ENCODE results near the gene NLGN1.
A peak's percentile ranks its signal among the peaks of the same experiment; 100 is the strongest.
"Not testable (repeated sequence)": the region's sequence is repeated elsewhere in the genome, so short reads cannot be mapped to it uniquely, and the experiment has no call there.

Gene NLGN1

GRCh38 chr3:173404156-173404555 lies 6.6 kb downstream of the NLGN1 start:
- Mint-ChIP-seq H3K4me1 (no peaks in the 10 kb centered on the region), H3K27me3 (peaks cover 20% of the 10 kb centered on the region), H3K27ac (no peak overlapping the region), H3K9me3 (peaks cover 0 to 6% of the 10 kb centered on the region in 2 donors), H3K4me3 (no peak overlapping the region)
- DNase-seq = no peak
- no peak for ATAC-seq

GRCh38 chr3:173410436-173410835 lies 12.9 kb downstream of the NLGN1 start:
- DNase-seq = no peak
- no peak for ATAC-seq
- no peaks in the 10 kb centered on the region for H3K27me3 Mint-ChIP-seq
- H3K4me3 Mint-ChIP-seq = no peak overlapping the region
- no peak overlapping the region for H3K27ac Mint-ChIP-seq
- no peaks in the 10 kb centered on the region for H3K4me1 Mint-ChIP-seq
- H3K9me3 Mint-ChIP-seq = no peaks in the 10 kb centered on the region

- H3K27me3 Mint-ChIP-seq = no peaks in the 10 kb centered on the region
Observed at GRCh38 chr3:173410849-173411248, 13.3 kb downstream of the NLGN1 start.

GRCh38 chr3:173411375-173411973 lies 13.9 kb downstream of the NLGN1 start:
- H3K27me3 Mint-ChIP-seq = no peaks in the 10 kb centered on the region
- no peak overlapping the region for H3K4me3 Mint-ChIP-seq
- no peak for ATAC-seq
- no peaks in the 10 kb centered on the region for H3K4me1 Mint-ChIP-seq
- no peak overlapping the region for H3K27ac Mint-ChIP-seq
- no peak for DNase-seq
- no peaks in the 10 kb centered on the region for H3K9me3 Mint-ChIP-seq

More at GRCh38 chr3:173410849-173411248, 13.3 kb downstream of the NLGN1 start:
- Mint-ChIP-seq H3K27ac (no peak overlapping the region), H3K4me1 (no peaks in the 10 kb centered on the region), H3K9me3 (no peaks in the 10 kb centered on the region), H3K4me3 (no peak overlapping the region)
- ATAC-seq = no peak
- no peak for DNase-seq

GRCh38 chr3:173416070-173416469 lies 18.5 kb downstream of the NLGN1 start:
- Mint-ChIP-seq H3K27ac (no peak overlapping the region), H3K4me3 (no peak overlapping the region), H3K4me1 (no peaks in the 10 kb centered on the region)

GRCh38 chr3:173429076-173429475 lies 31.5 kb downstream of the NLGN1 start:
- no peaks in the 10 kb centered on the region for H3K27me3 Mint-ChIP-seq
- no peak for ATAC-seq
- no peak overlapping the region for H3K27ac Mint-ChIP-seq
- no peak for DNase-seq
- H3K9me3 Mint-ChIP-seq = peaks cover 15 to 31% of the 10 kb centered on the region in 2 donors
- no peak overlapping the region for H3K4me3 Mint-ChIP-seq
- H3K4me1 Mint-ChIP-seq = no peaks in the 10 kb centered on the region

More at GRCh38 chr3:173416070-173416469, 18.5 kb downstream of the NLGN1 start:
- H3K27me3 Mint-ChIP-seq = no peaks in the 10 kb centered on the region
- DNase-seq (no peak), ATAC-seq (no peak)
- no peaks in the 10 kb centered on the region for H3K9me3 Mint-ChIP-seq

- H3K27ac Mint-ChIP-seq = no peak overlapping the region
- ATAC-seq (no peak), DNase-seq (no peak)
- H3K9me3 Mint-ChIP-seq = peaks cover 15 to 31% of the 10 kb centered on the region in 2 donors
- H3K27me3 Mint-ChIP-seq = no peaks in the 10 kb centered on the region
- no peak overlapping the region for H3K4me3 Mint-ChIP-seq
- no peaks in the 10 kb centered on the region for H3K4me1 Mint-ChIP-seq
Observed at GRCh38 chr3:173429527-173429926, 32.0 kb downstream of the NLGN1 start.

- Mint-ChIP-seq H3K27ac (no peak overlapping the region), H3K9me3 (peaks cover 15 to 31% of the 10 kb centered on the region in 2 donors), H3K4me3 (no peak overlapping the region), H3K4me1 (no peaks in the 10 kb centered on the region), H3K27me3 (no peaks in the 10 kb centered on the region)
- DNase-seq = no peak
- ATAC-seq = no peak
Observed at GRCh38 chr3:173430576-173430975, 33.0 kb downstream of the NLGN1 start.

GRCh38 chr3:173439004-173439403 lies 41.5 kb downstream of the NLGN1 start:
- DNase-seq (no peak), ATAC-seq (no peak)
- H3K9me3 Mint-ChIP-seq = peaks cover 10 to 11% of the 10 kb centered on the region in 2 donors
- no peak overlapping the region for H3K4me3 Mint-ChIP-seq
- H3K27me3 Mint-ChIP-seq = no peaks in the 10 kb centered on the region
- no peak overlapping the region for H3K27ac Mint-ChIP-seq
- H3K4me1 Mint-ChIP-seq = no peaks in the 10 kb centered on the region

GRCh38 chr3:173440514-173440913 lies 43.0 kb downstream of the NLGN1 start:
- ATAC-seq (no peak), DNase-seq (no peak)
- no peaks in the 10 kb centered on the region for H3K4me1 Mint-ChIP-seq
- H3K27me3 Mint-ChIP-seq = no peaks in the 10 kb centered on the region
- no peak overlapping the region for H3K27ac Mint-ChIP-seq
- H3K4me3 Mint-ChIP-seq = no peak overlapping the region
- H3K9me3 Mint-ChIP-seq = peaks cover 10 to 11% of the 10 kb centered on the region in 2 donors

- not testable (repeated sequence) for H3K9me3 Mint-ChIP-seq, H3K4me3 Mint-ChIP-seq, H3K27ac Mint-ChIP-seq, H3K27me3 Mint-ChIP-seq, ATAC-seq, H3K4me1 Mint-ChIP-seq, DNase-seq
Observed at GRCh38 chr3:173451561-173451960, 54.0 kb downstream of the NLGN1 start.

- no peak overlapping the region for H3K4me3 Mint-ChIP-seq
- ATAC-seq (no peak), DNase-seq (no peak)
- H3K27me3 Mint-ChIP-seq = no peaks in the 10 kb centered on the region
- no peaks in the 10 kb centered on the region for H3K4me1 Mint-ChIP-seq
- no peaks in the 10 kb centered on the region for H3K9me3 Mint-ChIP-seq
- no peak overlapping the region for H3K27ac Mint-ChIP-seq
Observed at GRCh38 chr3:173463250-173463649, 65.7 kb downstream of the NLGN1 start.

GRCh38 chr3:173465112-173465511 lies 67.6 kb downstream of the NLGN1 start:
- Mint-ChIP-seq H3K9me3 (no peaks in the 10 kb centered on the region), H3K4me1 (no peaks in the 10 kb centered on the region), H3K27me3 (no peaks in the 10 kb centered on the region), H3K4me3 (no peak overlapping the region), H3K27ac (no peak overlapping the region)
- DNase-seq (no peak), ATAC-seq (no peak)

- Mint-ChIP-seq H3K27me3 (no peaks in the 10 kb centered on the region), H3K4me1 (no peaks in the 10 kb centered on the region), H3K27ac (peak overlapping the region in 1 of 2 donors; percentile 53), H3K9me3 (no peaks in the 10 kb centered on the region), H3K4me3 (no peak overlapping the region)
- DNase-seq (no peak), ATAC-seq (no peak)
Observed at GRCh38 chr3:173465898-173466678, 68.5 kb downstream of the NLGN1 start.

- H3K27me3 Mint-ChIP-seq = no peaks in the 10 kb centered on the region
- no peaks in the 10 kb centered on the region for H3K4me1 Mint-ChIP-seq
- H3K27ac Mint-ChIP-seq = no peak overlapping the region
- no peaks in the 10 kb centered on the region for H3K9me3 Mint-ChIP-seq
- no peak overlapping the region for H3K4me3 Mint-ChIP-seq
- ATAC-seq (no peak), DNase-seq (no peak)
Observed at GRCh38 chr3:173467501-173467900, 70.0 kb downstream of the NLGN1 start.

- Mint-ChIP-seq H3K4me3 (no peak overlapping the region), H3K27ac (no peak overlapping the region), H3K4me1 (no peaks in the 10 kb centered on the region), H3K9me3 (peaks cover 0 to 16% of the 10 kb centered on the region in 2 donors), H3K27me3 (no peaks in the 10 kb centered on the region)
- DNase-seq = no peak
- ATAC-seq = no peak
Observed at GRCh38 chr3:173473237-173473636, 75.7 kb downstream of the NLGN1 start.

Data from stimulated activated naive CD8-positive, alpha-beta T cell treated with anti-CD3 and anti-CD28 coated beads, Interleukin-15, amount 100 ng/mL, for 72 hours (primary cell).